NCI-H2227 (cell line): Measurements from ENCODE around the gene GJB3.

ENCODE experiments used
- DNase-seq: peaks from one replicate; lab custom pipeline; 2025; ENCODE audit not compliant: unreplicated experiment; lab: John Stamatoyannopoulos, UW

Gene GJB3

DNA sequence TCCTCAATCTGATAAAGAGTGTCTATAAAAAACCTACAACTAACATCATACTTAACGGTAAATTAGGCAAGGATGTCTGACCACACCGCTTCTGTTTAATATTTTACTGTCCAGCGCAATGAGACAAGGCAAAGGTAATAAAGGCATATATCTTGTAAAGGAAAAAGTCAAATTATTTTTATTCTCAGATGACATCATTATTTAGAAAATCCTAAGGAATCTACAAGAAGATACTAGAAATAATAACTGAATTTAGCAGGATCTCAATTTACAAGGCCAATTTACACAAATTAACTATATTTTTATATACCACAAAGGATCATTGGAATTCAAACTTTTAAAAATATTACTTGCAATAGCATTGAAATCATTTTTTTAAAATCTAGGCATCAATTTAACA, 41.2 kb downstream of the GJB3 start:
- DNase-seq = no peak

- DNase-seq = no peak
Observed at GRCh38 chr1:34824817-34825454, 43.9 kb downstream of the GJB3 start.

DNA sequence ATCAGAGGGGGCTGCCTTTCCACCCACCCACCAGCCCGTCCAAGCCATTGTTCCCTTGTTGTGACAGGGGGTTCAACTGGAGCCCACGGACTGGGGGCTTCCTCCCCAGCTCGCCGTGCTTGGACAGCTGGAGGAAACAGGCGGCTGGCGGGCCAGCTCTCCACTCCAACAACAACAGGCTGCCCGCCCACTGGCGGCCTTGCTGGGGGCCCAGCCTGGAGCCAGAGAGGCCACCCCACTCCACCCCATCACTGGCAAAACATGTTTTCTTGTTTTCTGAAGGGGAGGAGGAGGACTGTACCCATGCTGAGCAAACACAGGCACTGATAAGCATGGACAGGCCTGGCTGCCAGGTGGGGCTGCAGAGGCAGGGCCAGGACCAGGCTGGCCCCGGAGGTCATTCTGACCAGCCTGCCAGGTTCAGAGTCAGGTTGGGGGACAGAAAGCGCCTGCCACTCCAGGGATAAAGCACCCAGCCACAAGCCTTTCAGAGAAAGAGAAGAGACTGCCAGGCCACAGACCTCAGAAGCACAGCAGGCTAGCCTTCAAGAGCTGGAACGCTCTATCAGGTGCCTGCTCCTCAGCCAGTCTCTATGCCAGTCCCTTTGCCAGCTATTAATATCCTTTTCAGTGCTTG, 44.6 kb downstream of the GJB3 start:
- peak; percentile 28 for DNase-seq

GRCh38 chr1:34827341-34827941, 46.4 kb downstream of the GJB3 start:
- DNase-seq = no peak

DNA sequence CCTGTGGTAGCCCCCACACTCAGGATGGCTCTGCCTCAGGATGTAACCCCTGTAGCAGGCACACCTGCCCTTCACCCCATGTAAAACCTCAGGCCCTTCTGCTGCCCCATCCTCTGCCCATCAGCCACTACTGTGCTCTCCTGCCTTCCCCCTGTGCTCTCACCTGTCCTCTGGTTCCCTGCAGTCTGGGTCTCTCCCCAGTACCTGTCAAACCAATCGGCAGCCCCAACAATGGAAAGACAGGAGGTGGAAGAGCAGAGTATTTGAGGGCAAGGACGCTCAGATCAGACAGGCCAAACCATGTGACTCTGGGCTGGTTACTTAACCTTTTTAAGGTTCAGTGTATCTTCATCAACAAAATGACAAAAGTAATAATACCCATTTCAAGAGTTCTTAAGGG, 47.6 kb downstream of the GJB3 start:
- no peak for DNase-seq

- no peak for DNase-seq
Observed at GRCh38 chr1:34829250-34829649, 48.2 kb downstream of the GJB3 start.

DNA sequence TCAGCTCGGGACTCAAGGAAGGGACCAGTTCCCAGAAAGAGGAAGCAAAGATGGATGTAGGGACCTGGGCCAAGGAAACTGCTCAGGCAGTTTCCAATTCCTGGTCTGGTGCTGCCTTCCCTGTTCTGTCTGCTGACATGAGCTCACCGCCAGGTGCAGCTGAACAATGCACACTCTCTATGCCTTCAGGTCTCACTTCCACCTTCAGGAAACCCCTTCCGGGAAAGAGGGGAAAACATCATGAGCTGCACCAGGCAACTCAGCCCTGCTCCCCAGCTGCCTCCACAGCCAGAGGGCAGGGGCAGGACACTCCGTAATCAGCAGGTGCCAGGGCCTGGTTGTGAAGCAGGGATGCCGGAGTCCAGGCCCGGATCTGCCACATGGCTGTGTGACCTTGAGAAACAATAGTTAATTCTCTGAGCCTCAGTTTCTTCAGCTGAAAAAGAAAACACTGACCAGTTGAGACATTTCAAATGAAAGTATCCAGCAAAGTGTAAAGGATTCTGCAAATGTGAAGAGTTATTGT, 50.8 kb downstream of the GJB3 start:
- no peak for DNase-seq

- no peak for DNase-seq
Observed at GRCh38 chr1:34833711-34834110, 52.7 kb downstream of the GJB3 start.
